H9 (cell line): Measurements from ENCODE around the gene NFATC1. TPM values are rescaled to one million over a fixed set of nuclear protein-coding genes. Genes with fewer than 3 reads are reported as not detected.
A peak's percentile ranks its signal among the peaks of the same experiment; 100 is the strongest.

Source experiments
- DNase-seq: peaks from one replicate; pipeline ENCODE4 v3.0.0-alpha.2; 2017
- H2AFZ ChIP-seq: one replicate; pipeline ENCODE4 v1.6.1; 2013; ENCODE audit warnings: mild to moderate bottlenecking, low read length, control low read depth, moderate library complexity
- H2AK5ac ChIP-seq: 2 replicates; pipeline ENCODE4 v1.6.1; 2013; ENCODE audit warnings: low read length, control low read depth, mixed read lengths; ENCODE audit not compliant: insufficient read length
- H2BK120ac ChIP-seq: one replicate; pipeline ENCODE4 v1.6.1; 2013; ENCODE audit warnings: low read depth, mild to moderate bottlenecking, low read length, control low read depth, inconsistent platforms; ENCODE audit not compliant: poor library complexity, severe bottlenecking
- H2BK12ac ChIP-seq: 2 replicates; pipeline ENCODE4 v1.6.1; 2013; ENCODE audit warnings: low read length, control low read depth, mixed read lengths, low read depth; ENCODE audit not compliant: insufficient read length
- H2BK15ac ChIP-seq: 2 replicates; pipeline ENCODE4 v1.6.1; 2013; ENCODE audit warnings: low read depth, low read length, control low read depth
- H2BK20ac ChIP-seq: one replicate; pipeline ENCODE4 v1.6.1; 2013; ENCODE audit warnings: low read depth, mild to moderate bottlenecking, low read length, control low read depth, inconsistent platforms; ENCODE audit not compliant: poor library complexity, severe bottlenecking
- H2BK5ac ChIP-seq: 2 replicates; pipeline ENCODE4 v1.6.1; 2013; ENCODE audit warnings: low read length, control low read depth, mixed read lengths; ENCODE audit not compliant: insufficient read length
- H3K14ac ChIP-seq: 2 replicates; pipeline ENCODE4 v1.6.1; 2013; ENCODE audit warnings: low read length, control low read depth; ENCODE audit not compliant: insufficient read depth
- H3K18ac ChIP-seq: 2 replicates; pipeline ENCODE4 v1.6.1; 2013; ENCODE audit warnings: low read depth, mild to moderate bottlenecking, mixed read lengths, low read length, control low read depth; ENCODE audit not compliant: insufficient read length
- H3K23ac ChIP-seq: 2 replicates; pipeline ENCODE4 v1.6.1; 2013; ENCODE audit warnings: low read length, control low read depth, mixed read lengths, low read depth; ENCODE audit not compliant: insufficient read length
- H3K23me2 ChIP-seq: 2 replicates; pipeline ENCODE4 v1.6.1; 2013; ENCODE audit warnings: low read depth, mild to moderate bottlenecking, mixed read lengths, low read length, control low read depth; ENCODE audit not compliant: insufficient read length, poor library complexity, severe bottlenecking
- H3K27ac ChIP-seq: 2 replicates; pipeline ENCODE4 v1.5.1; 2013; ENCODE audit warnings: low read length, control low read depth, mixed read lengths, low read depth; ENCODE audit not compliant: insufficient read length
- H3K27me3 ChIP-seq: 2 replicates; pipeline ENCODE4 v1.6.1; 2013; ENCODE audit warnings: low read length, control low read depth, inconsistent platforms; ENCODE audit not compliant: insufficient read depth
- H3K4ac ChIP-seq: 2 replicates; pipeline ENCODE4 v1.6.1; 2013; ENCODE audit warnings: low read depth, mild to moderate bottlenecking, control low read depth, inconsistent platforms, low read length, moderate library complexity
- H3K4me1 ChIP-seq: 2 replicates; pipeline ENCODE4 v1.6.1; 2013; ENCODE audit warnings: low read length, control low read depth, inconsistent platforms; ENCODE audit not compliant: insufficient read depth
- H3K4me2 ChIP-seq: 2 replicates; pipeline ENCODE4 v1.6.1; 2013; ENCODE audit warnings: low read length, control low read depth, mixed read lengths; ENCODE audit not compliant: insufficient read length, insufficient read depth
- H3K56ac ChIP-seq: 2 replicates; pipeline ENCODE4 v1.6.1; 2013; ENCODE audit warnings: low read depth, mild to moderate bottlenecking, mixed read lengths, low read length, control low read depth; ENCODE audit not compliant: insufficient read length
- H3K79me1 ChIP-seq: 2 replicates; pipeline ENCODE4 v1.6.1; 2013; ENCODE audit warnings: low read depth, mild to moderate bottlenecking, moderate library complexity, low read length, control low read depth, inconsistent platforms; ENCODE audit not compliant: insufficient read depth, poor library complexity, severe bottlenecking
- H3K79me2 ChIP-seq: 2 replicates; pipeline ENCODE4 v1.6.1; 2013; ENCODE audit warnings: low read length, control low read depth, inconsistent platforms; ENCODE audit not compliant: insufficient read depth
- H3K9ac ChIP-seq: 2 replicates; pipeline ENCODE4 v1.6.1; 2013; ENCODE audit warnings: low read length, control low read depth, mixed read lengths; ENCODE audit not compliant: insufficient read length; ENCODE audit errors: extremely low read depth
- H3K9me3 ChIP-seq: one replicate; pipeline ENCODE4 v1.6.1; 2013; ENCODE audit warnings: low read depth, low read length, inconsistent platforms; ENCODE audit not compliant: control insufficient read depth
- H3T11ph ChIP-seq: one replicate; pipeline ENCODE4 v1.6.1; 2013; ENCODE audit warnings: mild to moderate bottlenecking, low read length, control low read depth, inconsistent platforms
- H4K20me1 ChIP-seq: one replicate; pipeline ENCODE4 v1.6.1; 2013; ENCODE audit not compliant: control insufficient read depth, insufficient read length, insufficient read depth
- H4K5ac ChIP-seq: 2 replicates; pipeline ENCODE4 v1.6.1; 2013; ENCODE audit warnings: low read depth, mild to moderate bottlenecking, mixed read lengths, low read length, control low read depth; ENCODE audit not compliant: insufficient read length
- H4K8ac ChIP-seq: replicated peaks from 2 replicates; pipeline ENCODE4 v1.6.1; 2013; ENCODE audit warnings: low read length, control low read depth, mixed read lengths, low read depth; ENCODE audit not compliant: insufficient read length
- H4K91ac ChIP-seq: 2 replicates; pipeline ENCODE4 v1.6.1; 2013; ENCODE audit warnings: low read depth, mild to moderate bottlenecking, moderate library complexity, mixed read lengths, low read length, control low read depth; ENCODE audit not compliant: insufficient read length
- H3K27ac Mint-ChIP-seq, 3 experiments: 2 replicates in 2 of 3; 3 replicates in 1 of 3; pipeline ENCODE4 v1.8.0; 2020 to 2021; ENCODE audit warnings: mixed read lengths in 3 of 3, mild to moderate bottlenecking in 1 of 3, moderate library complexity in 1 of 3
- H3K27me3 Mint-ChIP-seq: 2 replicates; pipeline ENCODE4 v1.8.0; 2021; ENCODE audit warnings: low read depth, mild to moderate bottlenecking, moderate library complexity, mixed read lengths
- H3K36me3 Mint-ChIP-seq, 3 experiments: 2 replicates in 2 of 3; 3 replicates in 1 of 3; pipeline ENCODE4 v1.8.0; 2020 to 2021; ENCODE audit warnings: low read depth in 3 of 3, mixed read lengths in 3 of 3; ENCODE audit not compliant: insufficient read depth in 1 of 3
- H3K4me1 Mint-ChIP-seq, 2 experiments: 2 replicates each; pipeline ENCODE4 v1.8.0; 2020; ENCODE audit warnings: mixed read lengths in 2 of 2
- H3K4me3 Mint-ChIP-seq, 2 experiments: 2 replicates in 1 of 2; 3 replicates in 1 of 2; pipeline ENCODE4 v1.8.0; 2020 to 2021; ENCODE audit warnings: mild to moderate bottlenecking in 2 of 2, mixed read lengths in 2 of 2, moderate library complexity in 1 of 2
- H3K9me3 Mint-ChIP-seq, 2 experiments: 2 replicates in 1 of 2; 3 replicates in 1 of 2; pipeline ENCODE4 v1.8.0; 2020; ENCODE audit warnings: mild to moderate bottlenecking in 2 of 2, mixed read lengths in 2 of 2, moderate library complexity in 1 of 2
- WGBS: extraction: QIAGEN DNeasy Blood & Tissue Kit; methylation state at CpG from one replicate; pipeline ENCODE4 v1.1.7; 2013; ENCODE audit warnings: missing lambda C conversion rate, low lambda C conversion rate, mixed read lengths; ENCODE audit not compliant: insufficient read length; ENCODE audit errors: extremely low coverage; 5-methylcytosine and 5-hydroxymethylcytosine counted together
- total RNA-seq: library from RNA; stranded (reverse); gene quantifications from 2 replicates; pipeline ENCODE4 v1.2.1, GENCODE V29; 2021
- TF ChIP-seq, protein P1 (sequence below): fragments of 200-600 bp; sonication (generic); conservative IDR thresholded peaks from 3 replicates; pipeline ENCODE4 v1.8.0; 2021; ENCODE audit warnings: antibody characterized with exemption, mild to moderate bottlenecking

Gene NFATC1
- total RNA-seq, 1 experiment from 2014 or later = 5.5 TPM

- H4K5ac ChIP-seq = no peak overlapping the region
- no peak overlapping the region for H2BK20ac ChIP-seq
- no peak overlapping the region for H3K9ac ChIP-seq
- H3K79me2 ChIP-seq = no peaks in the 10 kb centered on the region
- TF ChIP-seq, protein P1, sequence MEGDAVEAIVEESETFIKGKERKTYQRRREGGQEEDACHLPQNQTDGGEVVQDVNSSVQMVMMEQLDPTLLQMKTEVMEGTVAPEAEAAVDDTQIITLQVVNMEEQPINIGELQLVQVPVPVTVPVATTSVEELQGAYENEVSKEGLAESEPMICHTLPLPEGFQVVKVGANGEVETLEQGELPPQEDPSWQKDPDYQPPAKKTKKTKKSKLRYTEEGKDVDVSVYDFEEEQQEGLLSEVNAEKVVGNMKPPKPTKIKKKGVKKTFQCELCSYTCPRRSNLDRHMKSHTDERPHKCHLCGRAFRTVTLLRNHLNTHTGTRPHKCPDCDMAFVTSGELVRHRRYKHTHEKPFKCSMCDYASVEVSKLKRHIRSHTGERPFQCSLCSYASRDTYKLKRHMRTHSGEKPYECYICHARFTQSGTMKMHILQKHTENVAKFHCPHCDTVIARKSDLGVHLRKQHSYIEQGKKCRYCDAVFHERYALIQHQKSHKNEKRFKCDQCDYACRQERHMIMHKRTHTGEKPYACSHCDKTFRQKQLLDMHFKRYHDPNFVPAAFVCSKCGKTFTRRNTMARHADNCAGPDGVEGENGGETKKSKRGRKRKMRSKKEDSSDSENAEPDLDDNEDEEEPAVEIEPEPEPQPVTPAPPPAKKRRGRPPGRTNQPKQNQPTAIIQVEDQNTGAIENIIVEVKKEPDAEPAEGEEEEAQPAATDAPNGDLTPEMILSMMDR = no peak
- no peak overlapping the region for H4K8ac ChIP-seq
- no peak overlapping the region for H3T11ph ChIP-seq
- no CpG with 5 or more reads among the region's 20 CpGs for WGBS
- H3K79me1 ChIP-seq = no peaks in the 10 kb centered on the region
- Mint-ChIP-seq H3K27ac (peak overlapping the region in 1 of 3 experiments; percentile 65; a peak in 1 of 7 replicates), H3K4me3 (no peak overlapping the region), H3K9me3 (peaks cover 12 to 14% of the 10 kb centered on the region in 2 experiments; a peak in 4 of 5 replicates), H3K36me3 (no peaks in the 10 kb centered on the region), H3K4me1 (no peaks in the 10 kb centered on the region), H3K27me3 (peaks cover 8% of the 10 kb centered on the region)
- H3K23ac ChIP-seq = no peak overlapping the region
- H3K27me3 ChIP-seq = no peaks in the 10 kb centered on the region
- H3K4me1 ChIP-seq = no peaks in the 10 kb centered on the region
- H2BK5ac ChIP-seq = no peak overlapping the region
- no peaks in the 10 kb centered on the region for H4K20me1 ChIP-seq
- DNase-seq = no peak
- no peak overlapping the region for H2BK120ac ChIP-seq
- H3K4ac ChIP-seq = no peak overlapping the region
- H3K4me2 ChIP-seq = no peak overlapping the region
- H3K18ac ChIP-seq = no peak overlapping the region
- H3K56ac ChIP-seq = no peak overlapping the region
- H2BK12ac ChIP-seq = no peak overlapping the region
- no peaks in the 10 kb centered on the region for H3K23me2 ChIP-seq
- no peaks in the 10 kb centered on the region for H3K9me3 ChIP-seq
- no peak overlapping the region for H2BK15ac ChIP-seq
- no peak overlapping the region for H2AFZ ChIP-seq
- H3K27ac ChIP-seq = no peak overlapping the region
- H4K91ac ChIP-seq = no peak overlapping the region
- no peak overlapping the region for H2AK5ac ChIP-seq
- H3K14ac ChIP-seq = no peak overlapping the region
These were observed 149.5 kb downstream of the NFATC1 start for GRCh38 chr18:79545255-79545654.
